Glutamatergic neuron (in vitro differentiated cells): ENCODE results near the gene JADE3. TPM values are rescaled to one million over a fixed set of nuclear protein-coding genes. Genes with fewer than 3 reads are reported as not detected.
"Not testable (repeated sequence)": the region's sequence is repeated elsewhere in the genome, so short reads cannot be mapped to it uniquely, and the experiment has no call there.

Source experiments
- DNase-seq: peaks from one replicate; pipeline ENCODE4 v3.0.0; 2022
- H3K27ac Mint-ChIP-seq: one replicate; pipeline ENCODE4 v1.8.0; 2020; ENCODE audit warnings: mild to moderate bottlenecking, mixed read lengths, inconsistent platforms; ENCODE audit not compliant: unreplicated experiment
- H3K27me3 Mint-ChIP-seq: one replicate; pipeline ENCODE4 v1.8.0; 2020; ENCODE audit warnings: mild to moderate bottlenecking, moderate library complexity, mixed read lengths, inconsistent platforms; ENCODE audit not compliant: unreplicated experiment
- H3K36me3 Mint-ChIP-seq: one replicate; pipeline ENCODE4 v1.8.0; 2020; ENCODE audit warnings: mild to moderate bottlenecking, mixed read lengths, inconsistent platforms; ENCODE audit not compliant: unreplicated experiment
- H3K4me1 Mint-ChIP-seq: one replicate; pipeline ENCODE4 v1.8.0; 2020; ENCODE audit warnings: mild to moderate bottlenecking, low read depth, mixed read lengths, inconsistent platforms; ENCODE audit not compliant: unreplicated experiment
- H3K4me3 Mint-ChIP-seq: one replicate; pipeline ENCODE4 v1.8.0; 2020; ENCODE audit warnings: mild to moderate bottlenecking, mixed read lengths, inconsistent platforms; ENCODE audit not compliant: unreplicated experiment
- H3K9me3 Mint-ChIP-seq: one replicate; pipeline ENCODE4 v1.8.0; 2020; ENCODE audit warnings: mild to moderate bottlenecking, moderate library complexity, mixed read lengths, inconsistent platforms; ENCODE audit not compliant: unreplicated experiment
- CTCF ChIP-seq: fragments of 200-600 bp; sonication (generic); IDR thresholded peaks from one replicate; pipeline ENCODE4 v1.5.0; 2021; ENCODE audit not compliant: partially characterized antibody, unreplicated experiment
- total RNA-seq: library from RNA; stranded (reverse); fragmentation: NEBNext Ultra II Directional; extraction: Animal tissue kit (Norgen Biotek cat#: 25700); gene quantifications from one replicate; pipeline ENCODE4 v1.2.1, GENCODE V29; 2021; ENCODE audit not compliant: unreplicated experiment

Gene JADE3
- total RNA-seq, 1 donor from 2014 or later = 14.0 TPM

GRCh38 chrX:46965125-46965758, 53.0 kb downstream of the JADE3 start:
- no peaks in the 10 kb centered on the region for H3K27me3 Mint-ChIP-seq
- H3K4me1 Mint-ChIP-seq = peaks cover 33% of the 10 kb centered on the region
- DNase-seq = no peak
- H3K4me3 Mint-ChIP-seq = no peak overlapping the region
- H3K36me3 Mint-ChIP-seq = no peaks in the 10 kb centered on the region
- no peak for TF ChIP-seq CTCF
- peaks cover 2% of the 10 kb centered on the region for H3K9me3 Mint-ChIP-seq
- H3K27ac Mint-ChIP-seq = no peak overlapping the region

GRCh38 chrX:46967547-46967946, 55.3 kb downstream of the JADE3 start:
- Mint-ChIP-seq H3K27ac (no peak overlapping the region), H3K4me3 (no peak overlapping the region), H3K27me3 (no peaks in the 10 kb centered on the region), H3K4me1 (peaks cover 25% of the 10 kb centered on the region), H3K36me3 (no peaks in the 10 kb centered on the region), H3K9me3 (peaks cover 2% of the 10 kb centered on the region)
- no peak for TF ChIP-seq CTCF
- no peak for DNase-seq

- H3K27me3 Mint-ChIP-seq, H3K4me3 Mint-ChIP-seq, H3K27ac Mint-ChIP-seq, H3K4me1 Mint-ChIP-seq, H3K9me3 Mint-ChIP-seq, DNase-seq, H3K36me3 Mint-ChIP-seq: not testable (repeated sequence)
Observed at GRCh38 chrX:46977046-46977445, 64.8 kb downstream of the JADE3 start.

GRCh38 chrX:46978341-46979291, 66.4 kb downstream of the JADE3 start:
- peak; percentile 68 for TF ChIP-seq CTCF
- H3K4me3 Mint-ChIP-seq = no peak overlapping the region
- no peaks in the 10 kb centered on the region for H3K27me3 Mint-ChIP-seq
- no peaks in the 10 kb centered on the region for H3K36me3 Mint-ChIP-seq
- H3K9me3 Mint-ChIP-seq = peaks cover 1% of the 10 kb centered on the region
- peak; percentile 70 for DNase-seq
- peaks cover 3% of the 10 kb centered on the region for H3K4me1 Mint-ChIP-seq
- H3K27ac Mint-ChIP-seq = no peak overlapping the region

DNA sequence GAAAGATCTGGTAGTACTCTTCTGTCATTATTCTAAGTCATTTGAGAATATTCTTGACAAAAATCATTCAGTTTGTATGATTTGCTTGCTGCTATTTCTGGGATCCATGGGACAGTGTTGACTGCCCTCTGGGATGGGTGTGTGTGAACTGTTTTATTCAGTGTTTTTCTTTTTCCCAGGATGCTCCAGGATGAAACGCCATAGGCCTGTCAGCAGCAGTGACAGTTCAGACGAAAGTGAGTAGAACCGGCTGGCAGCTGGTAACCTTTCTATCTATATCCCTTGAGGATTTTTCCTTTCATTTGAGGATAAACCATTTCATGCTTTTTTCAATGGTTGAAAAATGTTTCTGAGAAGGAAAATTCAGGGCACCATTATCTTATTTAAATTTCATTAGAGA, 72.5 kb downstream of the JADE3 start:
- Mint-ChIP-seq H3K27ac (peak overlapping the region; percentile 94), H3K9me3 (peaks cover 5% of the 10 kb centered on the region), H3K27me3 (no peaks in the 10 kb centered on the region), H3K4me1 (peaks cover 12% of the 10 kb centered on the region), H3K36me3 (no peaks in the 10 kb centered on the region), H3K4me3 (no peak overlapping the region)
- TF ChIP-seq CTCF = no peak
- DNase-seq = no peak
